Left lung (tissue), 10 donors: ENCODE results near the gene PTPRD. TPM values are rescaled to one million over a fixed set of nuclear protein-coding genes. Genes with fewer than 3 reads are reported as not detected.

ENCODE experiments used
- ATAC-seq: fragments of 200-7000 bp; cut with Tn5 transposase; one replicate; pipeline ENCODE4 v1.9.1; 2020; ENCODE audit warnings: moderate library complexity
- DNase-seq, 4 donors: peaks; one replicate each; pipeline ENCODE4 v3.0.0-alpha.2; 2013 to 2020
- H3K27ac ChIP-seq, 2 donors: fragments of 200-600 bp; sonication (generic) in 1 of 2; one replicate each; pipeline versions ENCODE4 v1.5.0 to v1.8.0; 2020 to 2021
- H3K27me3 ChIP-seq, 2 donors: fragments of 200-600 bp; sonication (generic) in 1 of 2; one replicate each; pipeline versions ENCODE4 v1.5.0 to v1.8.0; 2020 to 2021
- H3K36me3 ChIP-seq, 2 donors: fragments of 200-600 bp; sonication (generic) in 1 of 2; one replicate each; pipeline versions ENCODE4 v1.5.0 to v1.8.0; 2020 to 2021
- H3K4me1 ChIP-seq, 2 donors: fragments of 200-600 bp; one replicate each; pipeline ENCODE4 v1.8.0; 2021
- H3K4me3 ChIP-seq, 2 donors: fragments of 200-600 bp; sonication (generic) in 1 of 2; one replicate each; pipeline versions ENCODE4 v1.5.0 to v1.8.0; 2020 to 2021; ENCODE audit warnings: mild to moderate bottlenecking in 1 of 2
- H3K9me3 ChIP-seq, 2 donors: fragments of 200-600 bp; sonication (generic) in 1 of 2; one replicate each; pipeline versions ENCODE4 v1.5.0 to v1.8.0; 2020 to 2021
- CTCF ChIP-seq, 2 donors: fragments of 200-600 bp; sonication (generic) in 1 of 2; IDR thresholded peaks; one replicate each; pipeline versions ENCODE4 v1.5.0 to v1.8.0; 2021; ENCODE audit warnings: antibody characterized with exemption in 2 of 2
- intact Hi-C, 2 donors: fragments of 100-400 bp; cut with DNase I; formaldehyde crosslinking; loops; one replicate each; pipeline versions ENCODE4 v1.11.2 to v1.14.2; 2022
- polyA plus RNA-seq, 6 donors: library from polyadenylated mRNA; unstranded; fragments of 120-200 nt; gene quantifications; one replicate each; pipeline ENCODE4 v1.2.1, GENCODE V29; 2013; ENCODE audit not compliant: insufficient read length in 6 of 6
- total RNA-seq, 2 donors: library from RNA; stranded (reverse); fragmentation: NEBNext Ultra II Directional; extraction: Animal tissue kit (Norgen Biotek cat#: 25700); gene quantifications; one replicate each; pipeline ENCODE4 v1.2.1, GENCODE V29; 2021
- donor health status: DM: no; HTN: yes; CAD: no.
- donor health status: DM: no; HTN: no; CAD: no.

PTPRD gene
- total and polyA plus RNA-seq, 8 donors = 24.2 to 167 (median 139) TPM

- DNase-seq (no peak), ATAC-seq (no peak)
- no peaks in the 10 kb centered on the region for H3K27me3 ChIP-seq
- no peaks in the 10 kb centered on the region for H3K36me3 ChIP-seq
- H3K4me1 ChIP-seq = peaks cover 0 to 6% of the 10 kb centered on the region in 2 donors
- no peak overlapping the region for H3K27ac ChIP-seq
- peaks cover 0 to 5% of the 10 kb centered on the region in 2 donors for H3K9me3 ChIP-seq
- intact Hi-C loops = no loop called here
- no peak overlapping the region for H3K4me3 ChIP-seq
- no peak for TF ChIP-seq CTCF (IDR thresholded peaks at IDR 0.05)
These were observed 1704.9 kb downstream of the PTPRD start for GRCh38 chr9:8907868-8908267.

- Histone ChIP-seq H3K27ac (no peak overlapping the region), H3K4me3 (no peak overlapping the region), H3K4me1 (peaks cover 0 to 6% of the 10 kb centered on the region in 2 donors), H3K27me3 (no peaks in the 10 kb centered on the region), H3K36me3 (no peaks in the 10 kb centered on the region), H3K9me3 (peaks cover 0 to 5% of the 10 kb centered on the region in 2 donors)
- DNase-seq = peak in 1 of 4 donors; percentile 45
- no peak for ATAC-seq
- intact Hi-C loops = no loop called here
- TF ChIP-seq CTCF (IDR thresholded peaks at IDR 0.05) = no peak
These were observed 1707.1 kb downstream of the PTPRD start for GRCh38 chr9:8905731-8906130.

- peak in 2 of 4 donors; percentile 55 to 74 for DNase-seq
- intact Hi-C loops = no loop called here
These were observed 1707.9 kb downstream of the PTPRD start for GRCh38 chr9:8904771-8905515.

GRCh38 chr9:8903077-8903476, 1709.7 kb downstream of the PTPRD start:
- peaks cover 0 to 4% of the 10 kb centered on the region in 2 donors for H3K9me3 ChIP-seq
- H3K27ac ChIP-seq = no peak overlapping the region
- no peaks in the 10 kb centered on the region for H3K27me3 ChIP-seq
- no peak overlapping the region for H3K4me3 ChIP-seq
- intact Hi-C loops = no loop called here
- H3K4me1 ChIP-seq = peaks cover 0 to 6% of the 10 kb centered on the region in 2 donors
- DNase-seq (no peak), ATAC-seq (no peak)
- TF ChIP-seq CTCF (IDR thresholded peaks at IDR 0.05) = no peak
- H3K36me3 ChIP-seq = no peaks in the 10 kb centered on the region

More at GRCh38 chr9:8904771-8905515, 1707.9 kb downstream of the PTPRD start:
- H3K27me3 ChIP-seq = no peaks in the 10 kb centered on the region
- no peak overlapping the region for H3K4me3 ChIP-seq
- TF ChIP-seq CTCF (IDR thresholded peaks at IDR 0.05) = no peak
- ATAC-seq = no peak
- H3K27ac ChIP-seq = no peak overlapping the region
- H3K9me3 ChIP-seq = peaks cover 0 to 5% of the 10 kb centered on the region in 2 donors
- H3K4me1 ChIP-seq = peaks cover 0 to 6% of the 10 kb centered on the region in 2 donors
- H3K36me3 ChIP-seq = no peaks in the 10 kb centered on the region

- no peak for TF ChIP-seq CTCF (IDR thresholded peaks at IDR 0.05)
- no peaks in the 10 kb centered on the region for H3K9me3 ChIP-seq
- peaks cover 0 to 6% of the 10 kb centered on the region in 2 donors for H3K4me1 ChIP-seq
- DNase-seq (no peak), ATAC-seq (no peak)
- intact Hi-C loops = no loop called here
- no peaks in the 10 kb centered on the region for H3K27me3 ChIP-seq
- H3K4me3 ChIP-seq = no peak overlapping the region
- H3K36me3 ChIP-seq = no peaks in the 10 kb centered on the region
- H3K27ac ChIP-seq = no peak overlapping the region
These were observed 1711.7 kb downstream of the PTPRD start for GRCh38 chr9:8901146-8901545.
